ENCODE measurements around the gene CASP8AP2.
"Not testable (repeated sequence)": the region's sequence is repeated elsewhere in the genome, so short reads cannot be mapped to it uniquely, and the experiment has no call there.

The CASP8AP2 gene

DNA sequence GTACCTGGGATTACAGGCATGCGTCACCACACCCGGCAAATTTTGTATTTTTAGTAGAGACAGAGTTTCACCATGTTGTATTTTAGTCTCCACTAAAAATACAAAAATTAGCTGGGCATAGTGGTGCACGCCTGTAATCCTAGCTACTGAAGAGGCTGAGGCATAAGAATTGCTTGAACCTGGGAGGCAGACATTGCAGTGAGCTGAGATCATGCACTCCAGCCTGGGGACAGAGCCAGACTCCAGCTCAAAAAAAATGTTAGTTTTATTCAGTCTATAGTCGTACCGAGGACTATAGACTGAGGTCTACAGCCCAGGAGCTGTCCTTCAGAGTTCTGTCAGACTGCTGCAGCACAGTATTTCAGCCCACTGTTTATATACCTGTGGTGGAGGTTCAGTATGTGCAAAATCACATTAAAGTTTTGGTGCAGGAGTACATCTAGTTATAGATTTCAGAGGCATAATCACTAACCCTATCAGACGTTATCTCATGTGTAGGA is 3.6 kb upstream of the CASP8AP2 start:
- FAIRE-seq, result no peak

DNA sequence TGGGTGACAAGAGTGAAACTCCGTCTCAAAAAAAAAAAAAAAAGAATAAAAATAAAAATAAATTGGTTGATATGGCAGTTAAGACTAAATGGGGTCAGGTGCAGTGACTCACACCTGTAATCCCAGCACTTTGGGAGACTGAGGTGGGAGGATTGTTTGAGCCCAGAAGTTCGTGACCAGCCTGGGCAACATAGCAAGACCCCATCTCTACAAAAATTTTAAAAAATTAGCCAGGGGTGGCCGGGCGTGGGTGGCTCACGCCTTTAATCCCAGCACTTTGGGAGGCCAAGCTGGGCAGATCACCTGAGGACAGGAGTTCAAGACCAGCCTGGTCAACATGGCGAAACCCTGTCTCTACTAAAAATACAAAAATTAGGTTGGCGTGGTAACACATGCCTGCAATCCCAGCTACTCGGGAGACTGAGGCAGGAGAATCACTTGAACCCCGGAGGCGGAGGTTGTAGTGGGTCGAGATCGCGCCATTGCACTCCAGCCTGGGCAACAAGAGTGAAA is 1.1 kb upstream of the CASP8AP2 start:
- not testable (repeated sequence) for FAIRE-seq

DNA sequence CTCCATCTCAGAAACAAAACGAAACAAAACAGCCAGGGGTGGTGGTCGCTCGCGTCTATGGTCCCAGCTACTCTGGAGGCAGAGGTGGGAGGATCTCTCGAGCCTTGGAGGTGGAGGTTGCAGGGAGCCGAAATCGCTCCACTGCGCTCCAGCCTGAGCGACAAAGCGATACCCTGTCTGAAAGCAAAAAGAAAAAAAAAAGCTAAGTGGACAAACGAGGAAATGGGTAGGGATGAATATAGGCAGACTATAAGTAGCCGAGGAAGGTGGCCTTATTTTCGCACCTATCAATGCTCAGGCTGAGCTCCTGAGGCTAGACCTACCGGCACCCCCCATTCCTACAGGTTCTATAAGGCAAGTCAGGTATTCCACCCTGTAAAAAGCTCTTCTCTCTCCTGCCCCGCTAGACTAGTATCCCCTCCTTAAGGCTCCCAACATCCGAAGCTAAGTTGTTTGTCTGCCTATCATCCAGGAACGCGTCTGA is 650 bp upstream of the CASP8AP2 start:
- no peak for FAIRE-seq

DNA sequence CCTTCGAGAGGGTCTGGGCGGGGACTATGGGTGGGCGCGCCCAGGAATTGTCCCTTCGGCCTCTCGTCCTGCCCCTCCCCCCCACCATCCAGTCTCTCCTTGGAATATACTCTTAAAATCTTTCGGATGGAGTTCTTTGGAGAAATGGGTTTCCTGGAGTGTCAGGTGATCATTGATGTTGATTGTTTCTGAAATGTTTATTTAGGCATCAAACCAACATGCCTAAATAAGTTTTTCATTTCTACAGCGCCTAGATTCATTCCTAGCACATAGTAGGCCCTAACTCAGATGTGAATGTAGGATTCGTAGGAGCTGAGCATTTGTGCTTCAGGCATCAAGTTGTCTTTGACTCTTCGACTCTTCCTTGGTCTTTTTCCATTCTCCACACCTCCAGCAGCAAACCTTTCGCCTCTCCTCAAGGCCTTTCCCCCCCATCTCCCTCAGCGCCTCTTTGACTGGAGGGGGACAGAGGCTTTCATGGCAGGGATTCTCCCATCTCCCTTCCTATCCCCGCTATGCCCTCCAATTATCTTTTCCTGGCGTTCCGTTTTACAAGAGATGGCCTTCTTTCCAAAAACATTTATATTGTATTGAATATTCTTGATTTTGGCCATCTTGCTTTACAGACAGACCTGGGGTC is 610 bp downstream of the CASP8AP2 start:
- no peak for FAIRE-seq

DNA sequence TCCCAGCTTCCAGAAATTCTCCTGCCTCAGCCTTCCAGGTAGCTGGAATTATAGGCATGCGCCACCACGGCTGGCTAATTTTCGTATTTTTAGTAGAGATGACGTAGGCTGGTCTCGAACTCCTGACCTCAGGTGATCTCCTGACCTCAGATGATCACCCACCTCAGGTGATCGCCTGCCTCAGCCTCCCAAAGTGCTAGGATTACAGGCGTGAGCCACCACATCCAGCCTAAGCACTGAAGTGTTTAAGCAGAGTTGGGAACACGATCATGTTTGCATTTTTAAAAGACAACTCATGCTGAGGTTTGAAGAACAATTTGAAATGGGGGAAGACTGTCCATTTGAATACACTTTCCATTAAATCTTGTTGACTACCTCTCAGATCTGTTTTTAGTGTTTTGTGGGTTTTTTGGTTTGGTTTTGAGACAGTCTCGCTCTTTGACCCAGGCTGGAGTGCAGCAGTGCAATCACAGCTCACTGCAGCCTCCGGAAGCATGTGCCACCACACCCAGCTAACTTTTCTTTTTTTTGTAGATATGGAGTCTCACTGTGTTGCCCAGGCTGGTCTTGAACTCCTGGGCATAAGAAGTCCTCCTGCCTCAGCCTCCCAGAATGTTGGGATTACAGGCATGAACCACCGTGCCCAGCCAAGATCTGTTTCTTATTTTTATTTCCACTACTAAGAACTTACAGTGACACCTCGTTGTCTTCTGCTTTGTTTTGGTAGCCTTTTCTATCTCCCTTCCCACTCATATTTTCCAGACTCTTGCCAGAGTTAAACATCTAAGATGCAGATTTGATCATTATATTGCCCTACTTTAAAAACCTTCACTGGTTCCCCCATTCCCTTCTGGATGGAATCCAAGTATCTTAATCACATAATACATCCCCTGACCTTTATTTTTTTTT is 5.5 kb downstream of the CASP8AP2 start:
- FAIRE-seq, result no peak

DNA sequence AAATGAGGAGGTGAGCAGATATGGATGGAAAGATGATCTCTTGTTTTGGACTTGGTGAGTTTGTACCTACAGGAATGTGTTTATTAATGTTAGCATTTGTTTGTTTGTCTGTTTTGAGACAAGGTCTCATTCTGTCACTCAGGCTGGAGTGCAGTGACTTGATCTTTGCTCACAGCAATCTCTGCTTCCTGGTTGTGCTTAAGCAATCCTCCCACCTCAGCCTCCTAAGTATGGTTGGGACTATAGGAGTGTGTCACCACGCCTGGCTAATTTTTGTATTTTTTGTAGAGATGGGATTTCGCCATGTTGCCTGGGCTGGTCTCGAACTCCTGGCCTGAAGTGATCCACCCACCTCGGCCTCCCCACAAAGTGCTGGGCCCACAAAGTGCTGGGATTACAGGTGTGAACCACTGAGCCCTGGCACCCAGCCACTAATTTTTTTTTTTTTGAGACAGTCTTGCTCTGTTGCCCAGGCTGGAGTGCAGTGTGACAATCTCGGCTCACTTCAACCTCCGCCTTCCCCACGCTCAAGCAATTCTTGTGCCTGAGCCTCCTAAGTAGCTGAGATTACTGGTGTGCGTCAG is 7.1 kb downstream of the CASP8AP2 start:
- FAIRE-seq, result no peak

DNA sequence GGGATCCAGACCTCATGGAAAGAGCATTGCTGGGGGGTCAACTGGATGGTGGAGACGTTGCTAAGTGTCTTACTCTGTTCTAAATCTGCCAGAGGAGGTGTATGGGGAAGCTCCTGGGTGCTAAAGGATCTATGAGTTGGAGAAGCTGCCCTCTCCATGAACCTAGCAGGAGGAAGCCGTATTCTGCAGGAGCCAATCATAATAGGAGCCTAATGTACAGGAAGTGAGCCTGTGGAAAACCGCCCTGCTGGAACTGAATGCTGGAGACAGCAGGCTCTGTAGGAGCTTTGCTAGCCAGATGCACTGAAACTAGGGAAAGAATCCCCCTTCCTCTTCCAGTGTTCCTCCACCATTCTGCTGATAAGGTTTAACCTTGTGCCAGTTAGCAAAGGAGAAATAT is 10.9 kb downstream of the CASP8AP2 start:
- FAIRE-seq, result no peak

DNA sequence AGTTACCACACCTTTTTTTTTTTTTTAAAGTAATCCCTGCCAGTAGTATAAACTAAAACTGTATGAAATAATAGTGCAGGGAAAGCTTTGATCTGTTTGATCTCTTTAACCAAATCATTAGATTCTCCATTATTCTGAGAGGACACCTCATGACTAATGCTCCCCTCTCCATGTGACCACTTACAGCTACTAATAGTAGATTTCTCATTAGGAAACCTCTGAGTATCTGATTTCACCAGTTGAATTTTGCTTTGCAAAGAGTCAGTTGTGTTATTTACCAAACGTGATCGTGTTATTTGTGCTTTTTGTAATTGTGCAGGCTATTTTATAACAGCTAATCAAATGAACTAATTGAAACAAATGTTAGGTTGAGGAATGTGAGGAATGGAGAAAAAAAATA is 12.5 kb downstream of the CASP8AP2 start:
- FAIRE-seq, result no peak

DNA sequence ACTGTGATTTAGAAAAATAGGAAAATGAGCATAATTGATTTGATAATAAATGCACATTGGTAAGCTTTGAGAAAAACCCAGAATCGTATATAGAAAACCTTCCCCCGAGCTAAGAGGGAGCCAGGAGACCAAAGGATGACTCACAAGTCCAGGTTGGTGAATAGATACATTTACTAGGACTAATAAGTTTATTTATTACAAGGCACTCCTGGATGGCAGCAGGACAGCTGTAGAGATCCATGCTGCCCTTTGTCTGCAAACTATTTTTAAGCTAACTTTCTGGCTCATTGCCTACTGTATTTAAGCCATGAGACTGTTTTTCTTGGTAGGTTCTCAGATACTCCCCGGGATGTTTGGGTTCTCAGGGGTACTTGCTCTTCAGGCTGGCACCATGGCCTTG is 13.4 kb downstream of the CASP8AP2 start:
- FAIRE-seq, result no peak

DNA sequence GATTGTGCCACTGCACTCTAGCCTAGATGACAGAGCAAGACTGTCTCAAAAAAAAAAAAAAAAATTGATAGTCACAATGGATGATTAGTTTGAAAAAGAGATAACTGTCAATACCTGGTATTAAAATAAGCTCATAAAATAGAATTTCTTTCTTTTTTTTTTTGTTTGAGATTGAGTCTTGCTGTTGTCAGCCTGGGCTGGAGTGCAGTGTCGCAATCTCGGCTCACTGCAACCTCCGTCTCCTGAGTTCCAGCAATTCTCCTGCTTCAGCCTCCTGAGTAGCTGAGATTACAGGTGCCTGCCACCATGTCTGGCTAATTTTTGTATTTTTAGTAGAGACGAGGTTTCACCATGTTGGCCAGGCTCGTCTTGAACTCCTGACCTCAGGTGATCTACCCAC is 17.8 kb downstream of the CASP8AP2 start:
- FAIRE-seq, result not testable (repeated sequence)

DNA sequence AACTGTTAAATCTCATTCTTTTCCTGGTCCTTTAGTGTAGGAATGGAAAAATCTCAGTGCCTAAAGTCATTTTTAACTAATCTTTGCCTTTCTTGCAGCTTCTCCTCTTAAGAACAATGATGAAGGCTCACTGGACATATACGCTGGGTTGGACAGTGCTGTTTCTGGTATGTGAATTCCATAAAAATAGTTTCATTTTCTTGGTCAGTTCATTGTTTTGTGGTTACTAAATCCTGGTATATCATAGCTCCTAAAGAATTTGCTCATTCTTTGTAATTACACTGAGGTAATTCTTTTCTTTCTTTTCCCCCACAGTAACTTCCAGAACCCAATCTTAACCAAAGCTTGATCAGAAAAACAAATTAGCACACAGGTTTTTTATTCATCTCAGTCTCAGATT is 23.4 kb downstream of the CASP8AP2 start:
- no peak for FAIRE-seq

DNA sequence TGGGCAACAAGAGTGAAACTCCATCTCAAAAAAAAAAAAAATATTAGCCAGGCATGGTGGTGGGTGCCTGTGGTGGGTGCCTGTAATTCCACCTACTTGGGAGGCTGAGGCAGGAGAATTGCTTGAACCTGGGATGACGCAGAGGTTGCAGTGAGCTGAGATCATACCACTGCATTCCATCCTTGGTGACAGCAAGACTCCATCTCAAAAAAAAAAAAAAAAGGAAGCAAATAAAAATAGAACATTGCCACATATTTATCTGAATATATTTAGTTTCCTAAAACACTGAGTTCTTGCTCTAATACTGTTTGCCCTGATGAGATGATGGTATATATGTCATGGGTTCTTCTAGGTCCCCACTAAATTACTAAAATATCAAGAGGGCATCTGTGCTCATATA is 28.4 kb downstream of the CASP8AP2 start:
- FAIRE-seq, result no peak

DNA sequence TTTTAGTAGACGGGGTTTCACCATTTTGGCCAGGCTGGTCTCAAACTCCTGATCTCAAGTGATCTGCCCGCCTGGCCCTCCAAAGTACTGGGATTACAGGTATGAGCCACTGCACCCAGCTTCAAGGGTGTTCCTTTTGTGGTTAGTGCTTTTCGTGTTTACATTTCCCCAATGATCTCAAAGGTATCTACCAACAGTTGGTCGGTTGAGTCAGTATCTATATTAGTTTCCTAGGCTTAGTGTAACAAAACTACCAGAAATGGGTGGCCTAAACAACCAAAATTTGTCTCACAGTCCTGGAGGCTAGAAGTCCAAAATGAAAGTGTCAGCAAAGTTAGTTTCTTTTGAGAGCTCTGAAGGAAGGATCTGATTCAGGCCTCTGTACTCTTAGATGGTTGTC is 30.1 kb downstream of the CASP8AP2 start:
- no peak for FAIRE-seq

DNA sequence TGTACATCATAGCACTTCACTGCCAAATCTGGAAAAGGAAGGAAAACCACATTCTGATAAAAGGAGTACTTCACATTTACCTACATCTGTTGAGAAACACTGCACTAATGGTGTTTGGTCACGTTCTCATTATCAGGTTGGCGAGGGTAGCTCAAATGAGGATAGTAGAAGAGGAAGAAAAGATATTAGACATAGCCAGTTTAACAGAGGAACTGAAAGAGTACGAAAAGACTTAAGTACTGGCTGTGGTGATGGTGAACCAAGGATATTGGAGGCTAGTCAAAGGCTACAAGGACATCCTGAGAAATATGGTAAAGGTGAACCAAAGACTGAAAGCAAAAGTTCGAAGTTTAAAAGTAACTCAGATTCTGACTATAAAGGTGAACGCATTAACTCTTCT is 32.6 kb downstream of the CASP8AP2 start:
- FAIRE-seq, result no peak

DNA sequence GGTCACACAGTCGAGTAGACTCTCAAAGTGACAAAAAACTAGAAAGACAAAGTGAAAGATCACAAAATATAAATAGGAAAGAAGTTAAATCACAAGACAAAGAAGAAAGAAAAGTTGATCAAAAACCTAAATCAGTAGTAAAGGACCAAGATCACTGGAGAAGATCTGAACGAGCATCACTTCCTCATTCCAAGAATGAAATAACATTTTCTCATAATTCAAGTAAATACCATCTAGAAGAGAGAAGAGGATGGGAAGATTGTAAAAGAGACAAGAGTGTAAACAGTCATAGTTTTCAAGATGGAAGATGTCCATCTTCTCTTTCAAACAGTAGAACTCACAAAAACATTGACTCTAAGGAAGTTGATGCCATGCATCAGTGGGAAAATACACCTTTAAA is 33.0 kb downstream of the CASP8AP2 start:
- no peak for FAIRE-seq

DNA sequence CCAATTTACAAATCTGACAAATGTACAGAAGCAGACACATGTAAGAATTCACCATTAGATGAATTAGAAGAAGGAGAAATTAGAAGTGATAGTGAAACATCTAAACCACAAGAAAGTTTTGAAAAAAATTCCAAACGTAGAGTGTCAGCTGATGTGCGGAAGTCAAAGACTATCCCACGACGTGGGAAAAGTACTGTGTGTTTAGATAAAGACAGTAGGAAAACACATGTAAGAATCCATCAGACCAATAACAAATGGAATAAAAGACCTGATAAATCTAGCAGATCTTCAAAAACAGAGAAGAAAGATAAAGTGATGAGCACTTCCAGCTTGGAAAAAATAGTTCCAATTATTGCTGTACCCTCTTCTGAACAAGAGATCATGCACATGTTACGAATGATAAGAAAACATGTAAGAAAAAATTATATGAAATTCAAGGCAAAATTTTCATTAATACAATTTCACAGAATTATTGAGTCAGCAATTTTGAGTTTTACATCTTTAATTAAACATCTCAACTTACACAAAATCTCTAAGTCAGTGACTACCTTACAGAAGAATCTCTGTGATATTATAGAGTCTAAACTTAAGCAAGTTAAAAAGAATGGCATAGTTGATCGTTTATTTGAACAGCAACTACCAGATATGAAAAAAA is 36.5 kb downstream of the CASP8AP2 start:
- no peak for FAIRE-seq

DNA sequence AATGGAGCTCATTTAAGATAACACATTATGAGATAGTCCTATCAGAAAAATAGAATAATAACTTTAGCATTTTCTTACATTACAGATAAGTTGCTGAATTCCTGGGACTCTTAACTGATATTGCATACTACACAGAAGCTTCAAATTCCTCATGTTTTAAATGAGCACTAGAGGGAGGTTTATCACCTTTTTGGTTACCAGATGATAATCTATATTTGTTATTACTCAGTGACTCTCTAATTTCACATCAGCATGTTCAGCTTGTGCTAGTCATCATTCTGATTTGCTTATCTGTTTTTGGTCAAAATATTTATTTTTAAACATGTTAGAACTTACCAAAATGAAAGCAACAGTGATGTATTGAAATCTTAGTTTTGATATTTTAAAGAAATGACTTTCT is 44.0 kb downstream of the CASP8AP2 start:
- FAIRE-seq, result no peak

DNA sequence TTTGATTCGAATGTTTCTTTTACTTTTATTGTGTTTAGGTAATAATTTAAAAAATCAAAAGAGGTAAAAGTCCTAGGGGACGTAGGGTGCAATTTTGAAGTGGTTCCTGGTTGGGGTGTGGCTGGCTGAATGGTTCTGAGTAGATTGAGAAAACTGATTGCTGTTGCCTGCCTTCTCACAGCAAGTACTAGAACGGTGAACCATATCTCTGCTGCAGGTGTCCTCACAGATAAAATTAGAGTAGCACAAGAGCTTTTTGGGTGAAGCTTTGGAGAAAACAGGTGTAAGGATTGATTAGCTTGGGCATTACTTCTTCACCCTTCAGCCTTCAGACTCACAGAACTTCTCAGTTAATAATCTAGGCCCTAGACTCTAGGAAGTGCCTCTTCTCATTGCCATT is 44.8 kb downstream of the CASP8AP2 start:
- FAIRE-seq, result no peak

DNA sequence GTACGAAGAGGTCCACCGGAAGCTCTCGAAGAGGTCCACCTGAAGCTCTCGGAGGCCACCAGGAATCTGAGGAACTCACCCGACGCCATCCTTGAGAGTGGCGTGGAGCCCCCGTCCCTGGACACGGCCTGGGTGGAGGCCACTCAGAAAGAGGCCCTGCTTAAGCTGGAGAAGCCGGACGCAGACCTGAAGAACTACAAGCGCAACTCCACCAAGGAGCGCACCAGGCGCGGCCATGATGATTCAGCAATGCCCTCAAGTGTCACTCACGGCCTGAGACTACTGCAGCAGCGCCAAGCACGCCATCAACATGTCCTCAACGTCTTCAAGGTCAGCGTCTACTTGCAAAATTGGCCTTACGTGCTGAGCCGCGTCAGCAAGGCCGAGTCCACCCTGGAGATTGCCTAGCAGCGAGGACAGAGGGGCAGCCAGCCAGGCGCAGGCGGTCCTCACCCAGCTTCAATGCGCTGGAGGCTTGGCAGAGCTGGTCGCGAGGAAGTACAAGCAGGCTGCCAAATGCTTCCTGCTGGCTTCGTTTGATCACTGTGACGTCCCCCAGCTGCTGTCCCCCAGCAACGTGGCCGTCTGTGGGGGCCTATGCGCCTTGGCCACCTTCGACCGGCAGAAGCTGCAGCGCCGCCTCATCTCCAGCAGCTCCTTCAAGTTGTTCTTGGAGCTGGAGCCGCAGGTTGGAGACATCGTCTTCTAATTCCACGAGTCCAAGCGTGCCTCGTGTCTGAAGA is 56.9 kb downstream of the CASP8AP2 start:
- no peak for FAIRE-seq

DNA sequence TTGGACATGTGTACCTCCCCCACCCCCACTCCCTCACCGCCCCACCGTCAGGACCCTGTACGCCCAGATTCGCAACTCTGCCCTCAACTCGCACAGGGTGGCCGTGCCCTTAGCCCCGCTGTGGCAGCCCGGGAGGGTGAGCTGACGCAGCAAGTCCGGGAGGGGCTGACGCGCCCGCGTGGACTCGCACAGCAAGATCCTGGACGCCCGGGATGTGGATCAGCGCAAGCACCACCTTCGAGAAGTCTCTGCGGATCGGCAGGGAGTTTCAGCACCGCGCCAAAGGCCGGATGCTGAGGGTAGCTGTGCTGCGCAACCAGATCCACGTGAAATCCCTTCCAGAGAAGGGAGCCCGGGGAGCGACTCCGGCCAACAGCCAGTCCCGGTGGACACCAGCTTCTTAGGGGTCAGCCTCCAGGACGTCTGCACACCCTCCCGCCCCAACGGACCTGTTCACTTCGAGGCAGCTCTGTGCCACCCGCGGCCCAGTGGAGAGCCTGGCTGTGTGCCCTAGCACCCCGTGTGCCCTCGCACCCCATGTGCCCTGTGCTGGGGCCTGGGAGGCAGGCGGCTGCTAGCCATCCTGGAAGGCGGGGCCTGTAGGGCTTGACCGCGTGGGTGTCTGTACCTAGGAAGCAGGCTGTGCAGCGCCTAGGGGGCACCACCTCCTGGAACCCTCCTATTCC is 57.9 kb downstream of the CASP8AP2 start:
- FAIRE-seq, result no peak

DNA sequence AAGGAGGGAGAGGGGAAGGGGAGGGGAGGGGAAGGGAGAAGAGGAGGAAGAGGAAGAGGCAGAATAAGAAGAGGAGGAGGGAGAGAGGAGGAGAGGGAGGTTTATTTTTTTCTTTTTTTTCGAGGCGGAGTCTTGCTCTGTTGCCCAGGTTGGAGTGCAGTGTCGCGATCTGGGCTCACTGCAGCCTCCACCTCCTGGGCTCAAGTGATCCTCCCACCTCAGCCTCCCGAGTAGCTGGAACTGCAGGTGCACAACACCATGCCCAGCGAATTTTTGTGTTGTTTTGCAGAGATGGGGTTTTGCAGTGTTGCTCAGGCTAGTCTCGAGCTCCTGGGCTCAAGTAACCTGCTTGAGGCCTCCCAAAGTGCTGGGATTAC is 58.4 kb downstream of the CASP8AP2 start:
- FAIRE-seq, result no peak

DNA sequence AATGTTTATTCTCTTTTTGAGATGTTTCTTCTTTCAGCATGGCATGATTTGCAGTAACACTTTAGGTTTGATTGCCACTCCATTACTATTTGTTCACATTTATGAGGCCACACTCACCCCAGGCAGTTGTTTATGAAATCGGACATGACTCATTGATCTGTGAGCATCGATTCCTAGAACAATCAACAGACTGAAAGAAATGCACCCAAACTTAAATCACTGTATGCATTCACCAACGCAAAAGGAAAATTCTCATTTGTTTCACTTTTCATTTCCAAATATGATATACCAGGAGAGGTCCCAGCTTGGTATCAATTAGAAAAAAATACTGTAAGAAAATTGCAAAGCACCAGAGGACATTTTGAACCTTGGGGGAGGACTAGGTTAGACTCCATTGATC is 59.2 kb downstream of the CASP8AP2 start:
- FAIRE-seq, result no peak
